Peyer's patch (tissue), 4 donors: ENCODE results near the gene ZNF644.

Source experiments
- CTCF ChIP-seq, 6 experiments: fragments of 450-650 bp in 4 of 6; fragments of 200-600 bp in 2 of 6; sonication (generic) in 1 of 6; IDR thresholded peaks; one replicate each; pipeline ENCODE4 v1.5.1; 2017 to 2019; ENCODE audit warnings: antibody characterized with exemption in 6 of 6, mild to moderate bottlenecking in 3 of 6, moderate library complexity in 1 of 6
- POLR2A ChIP-seq, 2 donors: fragments of 450-650 bp; IDR thresholded peaks; one replicate each; pipeline ENCODE4 v1.5.1; 2017; ENCODE audit warnings: antibody characterized with exemption in 2 of 2, mild to moderate bottlenecking in 2 of 2, moderate library complexity in 2 of 2

- TF ChIP-seq CTCF (IDR thresholded peaks at IDR 0.05) (no peak), POLR2A (IDR thresholded peaks at IDR 0.05) (no peak)
These were observed 24.9 kb upstream of the ZNF644 start for GRCh38 chr1:91046766-91047165.
